NCI-H2171 treated with DMSO at 0.1 percent for 48 hours (cell line): ENCODE measurements around the gene CCDC106.

Experiments
- DNase-seq: peaks from one replicate; lab custom pipeline; 2025; lab: John Stamatoyannopoulos, UW

The CCDC106 gene

DNA sequence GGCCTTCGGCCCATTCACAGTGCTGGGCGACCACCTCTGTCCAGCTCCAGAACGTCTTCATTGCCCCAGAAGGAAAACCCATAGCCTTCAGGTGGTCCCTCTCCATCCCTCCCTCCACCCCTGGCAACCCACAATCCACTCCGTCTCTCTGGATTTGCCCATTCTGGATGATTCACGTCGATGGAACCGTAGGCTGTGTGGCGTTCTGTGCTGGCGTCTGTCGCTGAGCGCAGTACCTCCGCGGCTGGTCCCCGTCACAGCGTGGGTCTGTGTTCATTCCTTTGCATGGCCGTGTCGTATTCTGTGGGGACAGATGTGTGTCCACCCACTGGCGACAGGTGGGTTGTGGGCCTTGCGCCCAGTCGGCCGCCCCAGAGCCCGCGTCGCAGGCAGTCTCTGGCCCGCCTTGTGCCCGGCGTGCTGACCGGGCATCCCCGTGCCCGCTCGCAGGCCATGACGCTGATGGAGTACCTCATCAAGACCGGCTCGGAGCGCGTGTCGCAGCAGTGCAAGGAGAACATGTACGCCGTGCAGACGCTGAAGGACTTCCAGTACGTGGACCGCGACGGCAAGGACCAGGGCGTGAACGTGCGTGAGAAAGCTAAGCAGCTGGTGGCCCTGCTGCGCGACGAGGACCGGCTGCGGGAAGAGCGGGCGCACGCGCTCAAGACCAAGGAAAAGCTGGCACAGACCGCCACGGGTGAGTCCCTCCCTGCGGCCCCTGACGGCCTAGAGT lies 37.1 kb downstream of the CCDC106 start:
- DNase-seq: no peak

DNA sequence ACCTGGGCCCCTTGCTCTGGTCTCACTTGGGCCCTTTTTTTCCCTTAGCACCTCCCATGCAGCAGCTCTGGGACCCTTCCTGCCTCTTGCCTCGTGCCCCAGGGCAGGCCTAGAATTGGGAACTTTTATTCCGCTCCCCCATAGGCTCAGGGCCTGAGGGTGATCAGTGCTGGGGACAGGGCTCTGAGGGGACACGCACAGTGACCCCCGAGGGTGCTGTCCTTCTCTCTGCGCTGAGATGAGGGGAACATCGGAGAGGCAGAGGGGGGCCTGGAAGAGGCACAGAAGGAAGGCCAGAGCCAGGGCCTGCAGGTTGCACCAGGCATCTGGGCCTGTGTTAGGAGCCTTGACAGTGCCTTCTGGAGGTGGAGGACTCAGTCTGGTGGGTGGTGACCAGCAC lies 37.8 kb downstream of the CCDC106 start:
- DNase-seq: no peak

DNA sequence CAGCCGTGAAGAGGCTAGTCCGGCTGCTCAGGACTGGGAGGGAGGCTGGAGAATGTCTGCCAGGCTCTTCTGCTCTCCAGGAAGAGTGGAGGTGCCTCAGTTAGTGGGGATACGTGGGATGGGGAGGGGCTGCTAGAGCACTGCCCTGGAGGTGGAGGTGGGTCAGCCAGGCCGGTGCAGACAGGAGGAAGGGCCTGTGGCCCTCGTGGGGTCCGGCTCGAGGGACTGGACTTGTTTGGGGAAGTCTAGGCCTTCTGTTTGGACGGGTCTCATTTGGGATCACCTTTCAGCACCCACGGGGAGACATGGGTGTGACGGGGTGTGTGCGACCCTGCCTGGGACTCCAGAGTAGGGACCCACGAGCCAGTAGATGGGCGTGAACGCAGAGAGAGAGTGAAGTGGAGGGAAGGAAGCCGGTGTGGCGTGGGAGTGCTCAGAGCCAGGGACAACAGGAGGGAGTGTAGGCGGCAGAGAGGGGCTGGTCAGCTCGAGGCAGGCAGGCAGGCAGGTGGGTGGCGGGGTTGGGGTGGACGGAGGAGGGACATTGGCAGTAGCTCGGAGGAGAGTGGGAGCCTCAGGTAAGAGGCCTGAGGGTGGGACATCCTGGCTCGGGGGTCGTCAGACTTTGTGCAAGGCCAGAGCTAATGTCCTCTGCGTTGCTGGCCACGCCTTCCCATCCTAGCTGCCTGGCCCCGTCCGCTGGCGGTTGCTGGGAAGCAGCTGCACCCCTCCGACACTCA lies 38.5 kb downstream of the CCDC106 start:
- DNase-seq: no peak

DNA sequence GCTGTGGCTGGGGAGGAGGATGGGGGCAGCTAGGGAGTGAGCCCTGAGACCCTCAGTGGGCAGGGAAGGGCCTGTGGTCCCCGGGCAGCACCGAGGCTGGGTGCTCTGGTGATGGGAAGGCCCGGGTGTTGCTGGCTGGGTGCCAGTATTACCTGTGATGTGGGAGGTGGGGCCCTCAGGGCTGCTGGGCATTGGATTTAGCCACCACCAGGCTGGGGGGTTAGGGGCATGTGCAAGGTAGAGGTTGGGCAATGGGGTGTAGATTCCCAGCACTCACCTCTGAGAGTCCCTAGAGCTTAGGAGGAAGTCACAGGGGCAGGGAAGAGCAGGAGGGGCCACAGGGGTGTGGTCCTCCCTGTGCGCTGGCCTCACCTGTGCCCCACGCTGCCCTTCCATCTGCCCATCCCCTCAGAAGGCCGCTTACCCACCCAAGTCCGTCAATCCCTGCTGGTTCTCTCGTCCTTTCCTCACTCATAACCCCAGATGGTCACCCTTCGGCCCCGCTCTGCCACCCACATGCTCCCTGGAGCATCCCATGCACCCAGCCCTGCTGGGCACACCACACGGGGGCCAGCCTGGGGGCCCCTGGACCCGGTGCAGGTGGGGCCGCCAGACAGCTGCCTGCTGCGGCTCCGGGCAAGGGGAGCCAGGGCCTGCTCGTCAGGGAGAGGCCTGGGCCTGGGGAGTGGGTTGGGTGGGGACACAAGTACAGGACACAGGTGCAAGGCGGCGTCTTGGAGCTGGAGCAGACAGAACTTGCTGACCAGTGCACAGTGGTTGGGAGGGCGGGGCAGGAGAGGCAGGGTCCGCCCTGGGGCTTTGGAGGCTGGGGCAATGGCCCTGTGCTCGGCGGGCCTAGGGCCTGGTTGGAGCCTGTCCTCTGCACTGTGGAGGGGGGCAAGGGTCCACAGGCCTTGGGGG lies 39.5 kb downstream of the CCDC106 start:
- no peak for DNase-seq

DNA sequence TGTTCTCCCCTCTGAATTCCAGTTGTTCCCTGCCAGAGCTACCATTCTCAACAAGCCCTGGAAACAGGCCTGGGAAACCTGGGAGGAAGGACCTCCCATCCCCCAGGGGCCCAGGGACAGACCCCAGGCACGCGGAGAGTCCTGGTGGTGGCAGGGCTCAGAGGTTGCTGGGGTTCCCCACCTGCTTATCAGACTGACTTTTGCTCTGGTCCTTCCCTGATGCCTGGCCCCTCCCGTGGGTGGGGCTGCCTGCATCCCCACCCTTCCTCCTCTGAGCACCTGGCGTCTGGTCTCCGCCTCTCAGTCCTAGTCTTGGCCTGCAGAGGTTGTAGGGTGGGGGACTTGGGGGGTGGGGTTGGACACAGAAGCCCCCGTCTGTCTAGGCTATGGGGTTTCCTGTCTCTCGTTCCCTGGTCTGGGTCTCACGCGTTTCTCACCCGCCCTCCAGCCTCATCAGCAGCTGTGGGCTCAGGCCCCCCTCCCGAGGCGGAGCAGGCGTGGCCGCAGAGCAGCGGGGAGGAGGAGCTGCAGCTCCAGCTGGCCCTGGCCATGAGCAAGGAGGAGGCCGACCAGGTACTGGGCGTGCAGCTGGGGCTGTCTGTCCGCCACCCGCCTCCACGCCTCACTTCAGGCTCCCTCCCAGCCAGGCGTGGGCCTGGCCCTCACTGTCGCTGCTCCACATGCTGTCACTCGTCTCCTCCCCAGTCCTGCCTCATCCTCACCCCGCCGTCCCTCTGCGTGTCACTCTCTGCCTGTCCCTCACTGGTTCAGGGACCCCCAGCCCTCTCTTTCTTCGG lies 40.6 kb downstream of the CCDC106 start:
- DNase-seq: no peak

DNA sequence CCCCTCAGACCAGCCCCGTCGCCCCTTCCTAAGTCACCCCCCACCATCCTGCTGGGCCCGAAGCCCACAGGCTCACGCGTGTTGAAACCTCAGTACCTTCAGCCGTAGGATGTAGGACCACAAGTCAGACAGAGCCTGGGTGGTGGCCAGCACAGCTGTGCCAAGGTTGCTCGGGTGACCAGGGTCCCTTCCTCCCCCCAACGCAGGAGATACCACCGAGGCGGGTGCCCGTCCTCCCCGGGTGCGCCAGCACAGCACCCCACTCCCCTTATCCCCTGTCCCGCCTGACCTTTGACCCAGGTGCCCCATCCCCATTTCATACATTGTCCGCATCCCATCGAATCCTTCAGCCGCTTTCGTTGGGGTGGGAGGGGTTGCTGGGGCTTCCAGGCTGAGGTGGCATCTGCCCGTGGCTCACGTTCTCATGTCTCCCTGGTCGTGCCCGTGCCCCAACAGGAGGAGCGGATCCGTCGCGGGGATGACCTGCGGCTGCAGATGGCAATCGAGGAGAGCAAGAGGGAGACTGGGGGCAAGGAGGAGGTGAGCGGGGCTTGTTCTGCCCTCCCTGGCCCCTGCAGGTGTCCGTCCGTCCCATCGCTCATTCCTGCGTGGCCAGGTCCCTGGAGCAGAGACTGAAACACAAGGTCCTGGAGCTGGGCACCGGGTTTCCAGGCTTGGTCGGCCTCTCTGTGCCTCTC lies 41.5 kb downstream of the CCDC106 start:
- no peak for DNase-seq

DNA sequence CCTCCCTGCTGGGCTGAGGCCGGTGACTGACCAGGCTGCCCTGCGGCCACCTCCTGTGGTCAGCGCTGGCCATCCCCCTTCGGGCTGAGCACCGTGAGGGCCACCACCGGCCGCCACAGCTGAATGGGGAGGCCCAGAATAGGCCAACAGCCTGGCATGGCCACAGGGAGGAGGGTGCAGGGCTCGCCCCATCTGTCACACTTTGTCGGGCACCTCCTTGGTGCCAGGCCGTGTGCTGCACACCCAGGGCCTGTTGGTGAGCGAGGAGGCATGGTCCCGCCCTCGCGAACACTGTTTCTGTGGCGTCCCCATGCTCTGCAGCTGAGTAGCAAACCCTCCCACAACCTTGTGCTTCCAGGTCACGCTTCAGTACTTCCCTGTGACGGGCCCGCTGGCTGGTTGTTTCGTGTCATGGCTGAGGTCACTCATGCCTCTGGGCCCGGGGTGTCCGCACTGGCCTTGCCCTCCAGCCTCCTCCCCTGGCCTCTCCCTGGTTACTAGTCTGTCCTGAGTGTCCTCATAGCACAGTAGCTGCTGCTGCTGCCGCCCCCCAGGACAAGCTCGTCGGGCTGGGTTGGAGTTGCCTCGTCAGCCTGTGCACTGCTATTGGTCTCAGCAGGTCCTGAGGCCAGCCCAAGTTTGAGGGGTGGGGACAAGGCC lies 42.2 kb downstream of the CCDC106 start:
- no peak for DNase-seq

DNA sequence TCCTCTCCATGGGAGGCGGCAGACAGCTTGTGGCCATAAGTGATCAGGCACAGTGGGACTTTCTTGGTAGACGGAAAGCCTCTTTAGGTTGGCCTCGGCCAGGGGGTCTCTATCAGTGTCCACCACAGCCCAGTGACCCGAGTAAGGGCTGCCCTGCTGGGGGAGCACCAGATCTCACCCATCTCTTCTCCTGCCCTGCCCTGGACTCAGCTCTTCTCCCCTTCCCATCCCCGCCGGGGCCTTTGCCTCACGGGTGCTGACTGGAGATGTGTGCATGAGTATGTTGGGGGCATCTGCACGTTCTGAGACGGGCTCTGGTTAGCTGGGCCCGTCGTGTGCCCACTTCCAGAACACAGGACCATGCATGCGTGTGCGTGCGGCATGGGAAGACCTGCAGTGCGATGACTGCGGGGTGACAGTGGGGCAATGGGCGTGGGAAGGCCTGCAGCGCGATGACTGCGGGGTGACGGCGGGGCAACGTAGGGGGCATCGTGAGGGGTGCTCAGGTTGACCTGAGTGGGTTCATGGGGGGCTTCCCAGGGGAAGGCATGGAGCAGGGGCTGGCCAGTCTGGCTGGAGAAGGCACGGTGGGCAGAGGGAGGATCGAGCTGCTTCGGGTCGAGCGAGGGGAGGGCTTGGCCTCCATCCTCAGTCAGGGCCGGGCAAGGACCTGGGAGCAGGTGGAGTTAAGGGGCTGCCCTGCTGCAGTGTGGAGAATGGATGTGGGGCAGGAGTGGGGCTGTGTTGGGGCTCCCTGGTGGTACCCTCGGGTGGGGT lies 42.9 kb downstream of the CCDC106 start:
- DNase-seq: no peak

DNA sequence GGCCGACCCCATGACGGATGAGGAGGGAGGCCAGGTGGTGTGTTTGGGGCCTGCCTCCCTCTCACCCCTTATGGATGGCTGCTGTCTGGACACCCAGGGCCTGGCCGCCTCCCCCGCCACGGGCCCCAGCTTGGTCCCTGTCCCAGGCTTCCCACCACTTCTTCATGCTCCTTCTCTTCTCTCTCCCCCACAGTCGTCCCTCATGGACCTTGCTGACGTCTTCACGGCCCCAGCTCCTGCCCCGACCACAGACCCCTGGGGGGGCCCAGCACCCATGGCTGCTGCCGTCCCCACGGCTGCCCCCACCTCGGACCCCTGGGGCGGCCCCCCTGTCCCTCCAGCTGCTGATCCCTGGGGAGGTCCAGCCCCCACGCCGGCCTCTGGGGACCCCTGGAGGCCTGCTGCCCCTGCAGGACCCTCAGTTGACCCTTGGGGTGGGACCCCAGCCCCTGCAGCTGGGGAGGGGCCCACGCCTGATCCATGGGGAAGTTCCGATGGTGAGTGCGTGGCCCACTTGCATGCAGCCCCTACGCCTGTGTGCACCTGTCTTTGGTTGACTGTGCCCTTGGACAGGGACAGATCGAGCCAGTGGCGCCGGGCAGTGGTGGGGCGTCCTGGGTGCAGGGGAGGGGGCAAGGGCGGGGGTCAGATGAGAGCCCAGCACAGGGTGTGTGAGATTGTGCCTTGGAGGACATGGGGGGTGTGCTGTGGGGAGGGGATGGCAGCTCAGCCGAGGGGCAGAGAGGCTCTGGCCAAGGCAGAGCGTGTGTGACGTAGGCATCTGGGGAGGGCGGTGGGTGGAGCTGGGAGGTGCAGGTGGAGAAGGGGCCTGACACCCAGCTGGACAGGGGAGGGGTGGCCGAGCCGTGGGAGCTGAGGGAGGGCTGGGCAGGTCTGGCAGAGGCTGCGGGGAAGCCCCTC lies 43.8 kb downstream of the CCDC106 start:
- DNase-seq: no peak

DNA sequence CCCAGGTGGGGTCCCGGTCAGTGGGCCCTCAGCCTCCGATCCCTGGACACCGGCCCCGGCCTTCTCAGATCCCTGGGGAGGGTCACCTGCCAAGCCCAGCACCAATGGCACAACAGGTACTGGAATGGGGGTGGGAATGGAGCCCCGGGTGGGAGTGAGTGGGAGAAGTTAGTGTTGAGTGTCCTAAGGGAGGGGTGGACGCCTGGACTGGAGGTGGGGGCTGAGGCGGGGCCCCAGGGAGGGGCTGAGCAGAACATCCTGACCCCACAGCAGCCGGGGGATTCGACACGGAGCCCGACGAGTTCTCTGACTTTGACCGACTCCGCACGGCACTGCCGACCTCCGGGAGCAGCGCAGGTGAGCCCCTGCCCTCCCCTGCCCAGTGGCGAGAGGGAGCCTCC lies 44.7 kb downstream of the CCDC106 start:
- no peak for DNase-seq

DNA sequence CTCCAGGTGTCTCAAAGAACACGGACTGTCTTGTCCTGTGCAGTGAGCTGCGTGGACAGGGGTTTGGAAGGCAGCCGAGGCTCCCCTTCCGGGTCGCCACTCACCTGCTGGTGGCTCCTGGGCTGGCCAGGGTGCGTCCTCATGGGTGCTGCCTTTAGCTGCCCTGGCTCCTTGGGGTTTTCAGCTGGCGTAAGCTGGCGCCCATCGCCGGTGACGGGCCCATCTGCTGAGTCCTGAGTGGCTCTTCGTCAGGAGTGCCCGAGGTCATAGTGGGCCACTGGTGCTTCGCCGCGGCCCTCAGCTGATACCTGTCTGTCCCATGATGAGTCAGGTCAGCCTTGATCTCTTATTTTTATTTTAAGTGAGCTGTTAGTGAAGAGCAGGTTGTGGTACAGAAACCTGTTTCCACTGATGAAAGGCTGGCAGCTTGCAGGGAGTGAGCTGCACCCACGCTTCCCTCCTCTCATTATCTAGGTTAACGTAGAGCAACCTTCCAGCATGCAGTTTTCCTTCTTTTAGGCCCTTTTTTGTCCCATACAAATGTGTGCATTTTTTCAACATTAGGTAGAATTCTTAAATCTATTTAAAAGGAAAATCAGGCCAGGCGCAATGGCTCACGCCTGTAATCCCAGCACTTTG lies 45.4 kb downstream of the CCDC106 start:
- no peak for DNase-seq

DNA sequence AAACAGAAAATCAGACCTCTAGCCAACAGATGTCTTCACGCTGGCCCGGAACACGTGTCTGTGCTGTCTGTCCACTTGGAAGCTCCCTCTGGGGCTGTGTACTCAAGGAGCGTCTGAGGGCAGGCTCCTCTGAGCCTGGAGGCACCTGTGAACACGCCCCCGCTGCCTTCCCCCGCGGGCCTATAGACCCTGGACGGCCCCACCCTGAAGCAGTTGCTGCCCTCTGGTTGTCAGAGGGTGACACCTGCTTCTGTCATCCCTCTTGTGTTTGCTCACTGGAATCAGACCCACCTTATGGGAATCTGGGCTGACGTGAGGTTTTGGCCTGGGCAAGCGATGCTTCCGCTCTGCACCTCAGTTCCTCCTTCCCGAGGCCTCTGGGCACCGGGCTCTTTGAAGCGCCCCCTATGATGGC lies 46.2 kb downstream of the CCDC106 start:
- no peak for DNase-seq

DNA sequence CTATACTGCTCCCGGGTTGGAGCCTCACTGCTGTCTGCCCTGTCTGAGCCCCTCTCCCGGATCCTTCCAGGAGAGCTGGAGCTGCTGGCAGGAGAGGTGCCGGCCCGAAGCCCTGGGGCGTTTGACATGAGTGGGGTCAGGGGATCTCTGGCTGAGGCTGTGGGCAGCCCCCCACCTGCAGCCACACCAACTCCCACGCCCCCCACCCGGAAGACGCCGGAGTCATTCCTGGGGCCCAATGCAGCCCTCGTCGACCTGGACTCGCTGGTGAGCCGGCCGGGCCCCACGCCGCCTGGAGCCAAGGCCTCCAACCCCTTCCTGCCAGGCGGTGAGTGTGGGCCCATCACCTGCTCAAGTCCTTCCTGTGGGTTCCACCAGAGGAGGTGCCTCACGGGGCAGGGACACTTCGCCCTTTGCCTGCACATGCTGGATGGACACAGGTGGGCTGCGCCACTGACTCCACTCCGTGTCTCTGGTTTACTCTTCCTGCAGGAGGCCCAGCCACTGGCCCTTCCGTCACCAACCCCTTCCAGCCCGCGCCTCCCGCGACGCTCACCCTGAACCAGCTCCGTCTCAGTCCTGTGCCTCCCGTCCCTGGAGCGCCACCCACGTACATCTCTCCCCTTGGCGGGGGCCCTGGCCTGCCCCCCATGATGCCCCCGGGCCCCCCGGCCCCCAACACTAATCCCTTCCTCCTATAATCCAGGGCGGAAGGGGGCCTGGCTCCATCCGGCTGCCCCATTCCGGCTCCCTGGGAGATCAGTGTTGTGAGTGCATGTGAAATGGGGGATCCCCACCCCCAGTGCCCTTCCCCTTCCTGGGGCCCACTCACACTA lies 46.9 kb downstream of the CCDC106 start:
- no peak for DNase-seq

DNA sequence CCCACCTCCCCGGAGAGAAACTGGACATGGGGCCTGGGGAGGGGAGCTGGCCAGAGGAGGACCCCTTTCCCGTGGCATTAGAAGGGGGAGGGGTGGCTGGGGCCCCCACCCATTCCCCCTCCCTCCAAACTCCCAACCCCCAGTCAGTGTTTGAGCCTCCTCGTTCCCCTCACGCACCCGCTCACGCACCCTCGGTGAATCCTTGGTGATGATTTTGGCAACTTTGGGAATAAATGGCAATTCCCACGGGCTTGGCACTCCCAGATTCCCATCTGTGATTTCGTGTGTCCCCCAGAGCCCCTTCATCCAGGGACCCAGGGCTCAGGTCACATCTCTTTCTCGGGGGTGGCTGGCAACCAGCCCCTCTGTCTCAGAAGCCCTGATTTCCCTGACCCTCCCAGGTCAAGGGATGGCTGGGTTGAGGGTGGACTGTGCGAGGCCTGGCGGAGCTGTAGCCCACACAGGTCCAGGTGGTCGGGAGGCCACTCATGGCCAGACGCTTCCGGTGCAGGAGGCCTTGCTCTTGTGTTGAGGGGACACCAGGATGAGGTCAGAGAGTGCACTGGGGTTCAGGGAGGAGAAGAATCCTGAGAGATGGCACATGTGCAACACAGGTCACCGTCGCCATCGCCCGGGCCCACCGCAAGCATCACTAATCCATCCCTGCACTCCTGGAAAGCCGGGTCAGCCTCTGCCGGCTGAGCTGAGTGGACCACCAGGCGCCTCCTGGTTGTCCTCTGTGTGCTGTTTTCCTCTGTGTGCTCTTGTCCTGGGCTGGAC lies 47.7 kb downstream of the CCDC106 start:
- DNase-seq: no peak

DNA sequence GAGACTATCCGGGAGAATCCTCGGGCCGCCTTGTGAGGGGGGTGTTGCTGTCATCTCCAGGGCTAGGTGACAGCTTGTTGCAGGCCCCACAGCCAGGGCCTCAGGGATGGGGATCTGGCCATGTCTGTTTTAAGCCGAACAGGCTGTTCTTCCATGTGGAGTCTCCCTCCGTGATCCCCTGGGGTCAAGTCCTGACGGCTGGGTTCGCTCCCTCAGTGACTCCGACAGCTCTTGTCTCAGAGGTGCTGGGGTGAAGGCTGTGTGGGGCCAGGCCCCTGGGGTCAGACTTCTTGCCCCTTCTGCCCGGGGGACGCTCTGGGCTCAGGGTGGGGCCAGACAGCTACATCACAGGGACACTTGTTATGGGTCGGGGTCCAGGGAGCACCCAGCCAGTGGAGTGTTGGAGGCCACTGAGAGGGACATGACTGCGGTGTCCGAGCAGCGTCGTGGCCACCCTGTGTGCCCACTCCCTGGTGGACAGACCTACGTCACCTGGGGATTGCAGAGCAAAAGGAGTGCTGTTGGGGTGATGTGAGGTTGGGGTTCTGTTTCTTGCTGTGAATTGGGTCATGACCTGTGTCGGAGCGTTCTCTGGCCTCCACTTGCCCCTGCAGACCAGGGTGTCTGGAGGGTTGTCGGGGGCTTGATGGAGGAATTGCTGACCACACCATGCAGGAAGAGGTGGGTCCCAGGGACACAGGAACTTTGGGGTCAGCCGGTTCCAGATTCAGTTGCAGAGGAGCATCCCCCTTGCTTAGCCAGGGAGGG lies 48.5 kb downstream of the CCDC106 start:
- no peak for DNase-seq

DNA sequence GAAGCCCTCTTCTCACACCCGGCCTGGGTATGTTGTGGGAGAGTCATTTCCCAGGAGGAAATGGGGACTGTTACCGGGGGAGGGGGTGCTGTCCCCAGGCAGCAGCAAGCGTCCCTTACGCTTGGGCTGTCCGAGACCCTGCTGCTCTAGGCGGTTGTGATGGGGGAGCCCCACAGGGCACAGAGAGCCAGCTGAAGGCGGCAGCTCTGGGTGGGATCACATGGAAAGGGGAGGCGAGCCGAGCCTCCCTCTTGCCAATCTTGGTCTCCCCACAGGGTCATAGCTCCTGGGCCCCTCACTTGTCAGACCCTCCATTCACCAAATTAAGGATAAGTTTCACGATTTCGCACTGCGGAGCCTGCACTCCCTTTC lies 49.0 kb downstream of the CCDC106 start:
- no peak for DNase-seq
